GM19238 (cell line): ENCODE results near the gene GARIN5A.
"Not testable (repeated sequence)": the region's sequence is repeated elsewhere in the genome, so short reads cannot be mapped to it uniquely, and the experiment has no call there.

Source experiments
- DNase-seq: peaks from one replicate; pipeline ENCODE4 v3.0.0; 2011; ENCODE audit warnings: low spot score; ENCODE audit not compliant: insufficient read length

GARIN5A gene

GRCh38 chr19:50488389-50489194 lies 11.9 kb upstream of the GARIN5A start:
- DNase-seq, result no peak

- no peak for DNase-seq
Observed at GRCh38 chr19:50486823-50487515, 10.3 kb upstream of the GARIN5A start.

- no peak for DNase-seq
Observed at GRCh38 chr19:50485284-50485955, 8.8 kb upstream of the GARIN5A start.

GRCh38 chr19:50482916-50483315 lies 6.3 kb upstream of the GARIN5A start:
- no peak for DNase-seq

- no peak for DNase-seq
Observed at GRCh38 chr19:50482271-50482855, 5.7 kb upstream of the GARIN5A start.

- no peak for DNase-seq
Observed at GRCh38 chr19:50481351-50482149, 4.9 kb upstream of the GARIN5A start.

- no peak for DNase-seq
Observed at GRCh38 chr19:50480281-50481111, 3.8 kb upstream of the GARIN5A start.

GRCh38 chr19:50479761-50480251 lies 3.2 kb upstream of the GARIN5A start:
- no peak for DNase-seq

- DNase-seq, result no peak
Observed at GRCh38 chr19:50478901-50479715, 2.5 kb upstream of the GARIN5A start.

- no peak for DNase-seq
Observed at GRCh38 chr19:50477751-50478515, 1.3 kb upstream of the GARIN5A start.

GRCh38 chr19:50476907-50477238 lies 225 bp upstream of the GARIN5A start:
- no peak for DNase-seq

GRCh38 chr19:50475736-50476223 lies 868 bp downstream of the GARIN5A start:
- no peak for DNase-seq

- DNase-seq, result no peak
Observed at GRCh38 chr19:50475101-50475568, 1.5 kb downstream of the GARIN5A start.

- DNase-seq, result not testable (repeated sequence)
Observed at GRCh38 chr19:50473336-50473735, 3.3 kb downstream of the GARIN5A start.

- DNase-seq, result no peak
Observed at GRCh38 chr19:50468818-50469217, 7.8 kb downstream of the GARIN5A start.

GRCh38 chr19:50467566-50467965 lies 9.1 kb downstream of the GARIN5A start:
- no peak for DNase-seq

- DNase-seq, result no peak
Observed at GRCh38 chr19:50466706-50467039, 10.0 kb downstream of the GARIN5A start.

- no peak for DNase-seq
Observed at GRCh38 chr19:50465986-50466705, 10.5 kb downstream of the GARIN5A start.
